WTC11 (cell line): Measurements from ENCODE around the gene FRRS1. TPM values are rescaled to one million over a fixed set of nuclear protein-coding genes. Genes with fewer than 3 reads are reported as not detected.

Source experiments
- ATAC-seq: fragments of 200-7000 bp; cut with Tn5 transposase; 2 replicates; pipeline ENCODE4 v1.10.0; 2021; ENCODE audit warnings: mild to moderate bottlenecking, moderate library complexity
- CTCF ChIA-PET: fragments of 300-600 bp; sonication (Branson Sonifier 250); formaldehyde crosslinking; loops from one replicate; lab custom pipeline; 2021; ENCODE audit warnings: antibody characterized with exemption; lab: Charles Lee
- POLR2A ChIA-PET: fragments of 350-600 bp; sonication (Branson Sonifier 250); formaldehyde crosslinking; loops from one replicate; lab custom pipeline; 2021; ENCODE audit warnings: antibody characterized with exemption; lab: Charles Lee
- DNase-seq: peaks from one replicate; pipeline ENCODE4 v3.0.0; 2021; ENCODE audit warnings: low spot score
- H3K27ac Mint-ChIP-seq: 2 replicates; pipeline ENCODE4 v1.8.0; 2021; ENCODE audit warnings: mixed read lengths
- H3K27me3 Mint-ChIP-seq: 2 replicates; pipeline ENCODE4 v1.8.0; 2021; ENCODE audit warnings: low read depth, mild to moderate bottlenecking, moderate library complexity, mixed read lengths
- H3K36me3 Mint-ChIP-seq: 2 replicates; pipeline ENCODE4 v1.8.0; 2021; ENCODE audit warnings: mixed read lengths
- H3K4me1 Mint-ChIP-seq: 2 replicates; pipeline ENCODE4 v1.8.0; 2022; ENCODE audit warnings: mixed read lengths
- H3K4me3 Mint-ChIP-seq: 2 replicates; pipeline ENCODE4 v1.8.0; 2021; ENCODE audit warnings: mild to moderate bottlenecking, moderate library complexity, mixed read lengths
- H3K9me3 Mint-ChIP-seq: 2 replicates; pipeline ENCODE4 v1.8.0; 2021; ENCODE audit warnings: mixed read lengths
- AR ChIP-seq: fragments of 250-450 bp; sonication (Bioruptor Pico); IDR thresholded peaks from 2 replicates; pipeline ENCODE4 v1.9.0; 2021; ENCODE audit warnings: mild to moderate bottlenecking
- FOXJ3 ChIP-seq: sonication (generic); formaldehyde crosslinking; IDR thresholded peaks from 2 replicates; pipeline ENCODE4 v1.9.0; 2021; ENCODE audit warnings: missing genetic modification reagents, mild to moderate bottlenecking, borderline replicate concordance
- IRF2 ChIP-seq: sonication (generic); formaldehyde crosslinking; IDR thresholded peaks from 2 replicates; pipeline ENCODE4 v1.8.0; 2022; ENCODE audit warnings: low read depth, missing genetic modification reagents, borderline replicate concordance
- JUN ChIP-seq: sonication (generic); formaldehyde crosslinking; IDR thresholded peaks from 2 replicates; pipeline ENCODE4 v1.8.0; 2023; ENCODE audit warnings: mild to moderate bottlenecking, missing genetic modification reagents
- NR1H2 ChIP-seq: sonication (generic); formaldehyde crosslinking; IDR thresholded peaks from 2 replicates; pipeline ENCODE4 v1.9.0; 2021; ENCODE audit warnings: mild to moderate bottlenecking, moderate library complexity, missing genetic modification reagents
- PRRX2 ChIP-seq: fragments of 250-450 bp; sonication (Bioruptor Pico); IDR thresholded peaks from 2 replicates; pipeline ENCODE4 v1.8.0; 2021; ENCODE audit warnings: mild to moderate bottlenecking
- SMAD3 ChIP-seq: sonication (generic); formaldehyde crosslinking; IDR thresholded peaks from 2 replicates; pipeline ENCODE4 v1.8.0; 2022; ENCODE audit warnings: missing genetic modification reagents, mild to moderate bottlenecking, borderline replicate concordance
- TEAD1 ChIP-seq: sonication (generic); formaldehyde crosslinking; IDR thresholded peaks from 2 replicates; pipeline ENCODE4 v1.8.0; 2022; ENCODE audit warnings: mild to moderate bottlenecking, missing genetic modification reagents
- USF1 ChIP-seq: sonication (generic); formaldehyde crosslinking; IDR thresholded peaks from 2 replicates; pipeline ENCODE4 v1.8.0; 2022; ENCODE audit warnings: mild to moderate bottlenecking, missing genetic modification reagents
- ZBTB43 ChIP-seq: sonication (generic); formaldehyde crosslinking; IDR thresholded peaks from 2 replicates; pipeline ENCODE4 v1.8.1; 2023; ENCODE audit warnings: mild to moderate bottlenecking, missing genetic modification reagents
- ZMAT4 ChIP-seq: fragments of 250-450 bp; sonication (Bioruptor Pico); IDR thresholded peaks from 2 replicates; pipeline ENCODE4 v1.9.0; 2021; ENCODE audit warnings: mild to moderate bottlenecking
- total RNA-seq: library from RNA; stranded (reverse); gene quantifications from 3 replicates; pipeline ENCODE4 v1.2.3, GENCODE V29; 2021
- TF ChIP-seq, protein P1 (sequence below): sonication (generic); formaldehyde crosslinking; IDR thresholded peaks from 2 replicates; pipeline ENCODE4 v1.8.1; 2023; ENCODE audit warnings: mild to moderate bottlenecking, moderate library complexity, missing genetic modification reagents
- TF ChIP-seq, protein P2 (sequence below): fragments of 200-600 bp; IDR thresholded peaks from 2 replicates; pipeline ENCODE4 v1.8.0; 2022; ENCODE audit warnings: antibody characterized with exemption
- TF ChIP-seq, protein P3 (sequence below): sonication (generic); formaldehyde crosslinking; IDR thresholded peaks from 2 replicates; pipeline ENCODE4 v1.8.0; 2023; ENCODE audit warnings: mild to moderate bottlenecking, missing genetic modification reagents

The FRRS1 gene
- total RNA-seq, 1 experiment from 2014 or later: 6.2 TPM

- TF ChIP-seq ZMAT4 (no peak), SMAD3 (CRISPR knock-in tag) (no peak), NR1H2 (CRISPR knock-in tag) (no peak)
- TF ChIP-seq, protein P1, sequence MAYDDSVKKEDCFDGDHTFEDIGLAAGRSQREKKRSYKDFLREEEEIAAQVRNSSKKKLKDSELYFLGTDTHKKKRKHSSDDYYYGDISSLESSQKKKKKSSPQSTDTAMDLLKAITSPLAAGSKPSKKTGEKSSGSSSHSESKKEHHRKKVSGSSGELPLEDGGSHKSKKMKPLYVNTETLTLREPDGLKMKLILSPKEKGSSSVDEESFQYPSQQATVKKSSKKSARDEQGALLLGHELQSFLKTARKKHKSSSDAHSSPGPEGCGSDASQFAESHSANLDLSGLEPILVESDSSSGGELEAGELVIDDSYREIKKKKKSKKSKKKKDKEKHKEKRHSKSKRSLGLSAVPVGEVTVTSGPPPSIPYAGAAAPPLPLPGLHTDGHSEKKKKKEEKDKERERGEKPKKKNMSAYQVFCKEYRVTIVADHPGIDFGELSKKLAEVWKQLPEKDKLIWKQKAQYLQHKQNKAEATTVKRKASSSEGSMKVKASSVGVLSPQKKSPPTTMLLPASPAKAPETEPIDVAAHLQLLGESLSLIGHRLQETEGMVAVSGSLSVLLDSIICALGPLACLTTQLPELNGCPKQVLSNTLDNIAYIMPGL: no peak
- TF ChIP-seq, protein P2, sequence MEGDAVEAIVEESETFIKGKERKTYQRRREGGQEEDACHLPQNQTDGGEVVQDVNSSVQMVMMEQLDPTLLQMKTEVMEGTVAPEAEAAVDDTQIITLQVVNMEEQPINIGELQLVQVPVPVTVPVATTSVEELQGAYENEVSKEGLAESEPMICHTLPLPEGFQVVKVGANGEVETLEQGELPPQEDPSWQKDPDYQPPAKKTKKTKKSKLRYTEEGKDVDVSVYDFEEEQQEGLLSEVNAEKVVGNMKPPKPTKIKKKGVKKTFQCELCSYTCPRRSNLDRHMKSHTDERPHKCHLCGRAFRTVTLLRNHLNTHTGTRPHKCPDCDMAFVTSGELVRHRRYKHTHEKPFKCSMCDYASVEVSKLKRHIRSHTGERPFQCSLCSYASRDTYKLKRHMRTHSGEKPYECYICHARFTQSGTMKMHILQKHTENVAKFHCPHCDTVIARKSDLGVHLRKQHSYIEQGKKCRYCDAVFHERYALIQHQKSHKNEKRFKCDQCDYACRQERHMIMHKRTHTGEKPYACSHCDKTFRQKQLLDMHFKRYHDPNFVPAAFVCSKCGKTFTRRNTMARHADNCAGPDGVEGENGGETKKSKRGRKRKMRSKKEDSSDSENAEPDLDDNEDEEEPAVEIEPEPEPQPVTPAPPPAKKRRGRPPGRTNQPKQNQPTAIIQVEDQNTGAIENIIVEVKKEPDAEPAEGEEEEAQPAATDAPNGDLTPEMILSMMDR: no peak
- TF ChIP-seq, all 79 proteins: peak for 0
Measured at GRCh38 chr1:99745684-99746083, 20.8 kb downstream of the FRRS1 start (continued).

DNA sequence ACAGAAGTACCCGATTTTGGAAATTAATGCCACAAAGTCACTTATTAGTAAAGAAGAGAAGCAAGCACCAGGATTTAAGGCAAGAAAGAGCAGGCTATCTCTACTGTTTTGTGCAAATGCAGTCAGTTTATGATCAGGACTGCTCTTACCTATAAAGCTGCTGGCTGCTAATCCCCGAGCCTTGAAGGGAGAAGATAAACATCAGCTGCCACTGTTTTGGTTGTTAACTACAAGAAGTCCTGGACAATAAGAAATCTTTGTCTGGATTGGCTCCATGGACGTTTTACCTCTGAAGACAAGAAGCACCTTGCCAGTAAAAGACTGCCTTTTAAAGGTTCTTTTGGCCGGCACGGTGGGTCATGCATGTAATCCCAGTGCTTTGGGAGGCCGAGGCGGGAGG lies 21.4 kb downstream of the FRRS1 start:
- peaks cover 8% of the 10 kb centered on the region for H3K4me1 Mint-ChIP-seq
- ChIA-PET CTCF (no interaction called here), POLR2A (no interaction called here)
- DNase-seq (no peak), ATAC-seq (no peak)
- H3K4me3 Mint-ChIP-seq: no peak overlapping the region
- no peak overlapping the region for H3K27ac Mint-ChIP-seq
- TF ChIP-seq TEAD1 (CRISPR knock-in tag) (no peak), SMAD3 (CRISPR knock-in tag) (no peak), JUN (CRISPR knock-in tag) (no peak), FOXJ3 (no peak), PRRX2 (CRISPR knock-in tag) (no peak), ZBTB43 (CRISPR knock-in tag) (no peak)
- TF ChIP-seq, protein P2: no peak
- no peaks in the 10 kb centered on the region for H3K9me3 Mint-ChIP-seq
- no peaks in the 10 kb centered on the region for H3K27me3 Mint-ChIP-seq
- H3K36me3 Mint-ChIP-seq: peaks cover 10% of the 10 kb centered on the region

DNA sequence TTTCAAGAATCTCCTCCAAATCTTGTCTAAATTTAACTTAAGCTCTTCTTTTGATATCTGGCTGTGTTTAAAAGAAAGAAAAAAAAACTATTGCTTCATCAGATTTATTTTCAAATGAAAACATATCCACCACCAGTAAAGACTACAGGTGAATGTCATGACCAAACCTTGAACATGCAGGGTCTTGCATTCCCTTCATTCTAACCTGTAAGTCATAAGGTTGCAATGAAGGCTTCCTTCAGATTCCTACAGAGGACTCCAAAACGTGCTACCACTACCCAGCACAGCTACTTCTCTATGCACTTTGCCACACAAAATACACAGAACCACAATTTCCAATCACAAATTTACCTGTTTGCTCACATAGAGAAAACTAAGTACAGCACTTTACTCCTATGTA lies 26.3 kb downstream of the FRRS1 start:
- H3K27me3 Mint-ChIP-seq: no peaks in the 10 kb centered on the region
- no peak overlapping the region for H3K4me3 Mint-ChIP-seq
- H3K36me3 Mint-ChIP-seq: peaks cover 3% of the 10 kb centered on the region; the same call in 1 of the 2 replicates
- ATAC-seq: no peak
- no peak for TF ChIP-seq ZMAT4
- no peak for TF ChIP-seq ZBTB43 (CRISPR knock-in tag)
- no peak for TF ChIP-seq IRF2 (CRISPR knock-in tag)
- TF ChIP-seq USF1 (CRISPR knock-in tag): no peak
- no peak for TF ChIP-seq AR (CRISPR knock-in tag)
- TF ChIP-seq, protein P3, sequence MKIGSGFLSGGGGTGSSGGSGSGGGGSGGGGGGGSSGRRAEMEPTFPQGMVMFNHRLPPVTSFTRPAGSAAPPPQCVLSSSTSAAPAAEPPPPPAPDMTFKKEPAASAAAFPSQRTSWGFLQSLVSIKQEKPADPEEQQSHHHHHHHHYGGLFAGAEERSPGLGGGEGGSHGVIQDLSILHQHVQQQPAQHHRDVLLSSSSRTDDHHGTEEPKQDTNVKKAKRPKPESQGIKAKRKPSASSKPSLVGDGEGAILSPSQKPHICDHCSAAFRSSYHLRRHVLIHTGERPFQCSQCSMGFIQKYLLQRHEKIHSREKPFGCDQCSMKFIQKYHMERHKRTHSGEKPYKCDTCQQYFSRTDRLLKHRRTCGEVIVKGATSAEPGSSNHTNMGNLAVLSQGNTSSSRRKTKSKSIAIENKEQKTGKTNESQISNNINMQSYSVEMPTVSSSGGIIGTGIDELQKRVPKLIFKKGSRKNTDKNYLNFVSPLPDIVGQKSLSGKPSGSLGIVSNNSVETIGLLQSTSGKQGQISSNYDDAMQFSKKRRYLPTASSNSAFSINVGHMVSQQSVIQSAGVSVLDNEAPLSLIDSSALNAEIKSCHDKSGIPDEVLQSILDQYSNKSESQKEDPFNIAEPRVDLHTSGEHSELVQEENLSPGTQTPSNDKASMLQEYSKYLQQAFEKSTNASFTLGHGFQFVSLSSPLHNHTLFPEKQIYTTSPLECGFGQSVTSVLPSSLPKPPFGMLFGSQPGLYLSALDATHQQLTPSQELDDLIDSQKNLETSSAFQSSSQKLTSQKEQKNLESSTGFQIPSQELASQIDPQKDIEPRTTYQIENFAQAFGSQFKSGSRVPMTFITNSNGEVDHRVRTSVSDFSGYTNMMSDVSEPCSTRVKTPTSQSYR: no peak
- H3K27ac Mint-ChIP-seq: no peak overlapping the region
- DNase-seq: no peak
- peaks cover 6% of the 10 kb centered on the region; the same call in 1 of the 2 replicates for H3K4me1 Mint-ChIP-seq
- ChIA-PET POLR2A (no interaction called here), CTCF (no interaction called here)
- no peaks in the 10 kb centered on the region for H3K9me3 Mint-ChIP-seq
